CD4-positive, alpha-beta T cell treated with Interleukin-21 for 1 hour (primary cell): ENCODE measurements around the gene ATP10A.
"Not testable (repeated sequence)": the region's sequence is repeated elsewhere in the genome, so short reads cannot be mapped to it uniquely, and the experiment has no call there.

Source experiments
- DNase-seq: peaks from one replicate; pipeline ENCODE4 v3.0.0-alpha.2; 2020

ATP10A gene

GRCh38 chr15:25858952-25859760 lies 4.0 kb downstream of the ATP10A start:
- no peak for DNase-seq

- DNase-seq: not testable (repeated sequence)
Measured at GRCh38 chr15:25856059-25856458, 7.1 kb downstream of the ATP10A start.

GRCh38 chr15:25852661-25853524 lies 10.2 kb downstream of the ATP10A start:
- no peak for DNase-seq

- no peak for DNase-seq
Measured at GRCh38 chr15:25852027-25852426, 11.1 kb downstream of the ATP10A start.

- DNase-seq: peak; percentile 69
Measured at GRCh38 chr15:25850154-25851111, 12.7 kb downstream of the ATP10A start.

GRCh38 chr15:25849157-25849921 lies 13.8 kb downstream of the ATP10A start:
- DNase-seq: no peak

GRCh38 chr15:25848784-25849156 lies 14.4 kb downstream of the ATP10A start:
- DNase-seq: no peak

- no peak for DNase-seq
Measured at GRCh38 chr15:25848325-25848724, 14.8 kb downstream of the ATP10A start.

GRCh38 chr15:25847051-25847450 lies 16.1 kb downstream of the ATP10A start:
- no peak for DNase-seq

GRCh38 chr15:25846377-25846776 lies 16.8 kb downstream of the ATP10A start:
- DNase-seq: peak; percentile 65

GRCh38 chr15:25844981-25845680 lies 18.0 kb downstream of the ATP10A start:
- DNase-seq: no peak

GRCh38 chr15:25844542-25844941 lies 18.6 kb downstream of the ATP10A start:
- no peak for DNase-seq

GRCh38 chr15:25844076-25844475 lies 19.1 kb downstream of the ATP10A start:
- DNase-seq: no peak

- DNase-seq: no peak
Measured at GRCh38 chr15:25839638-25840156, 23.4 kb downstream of the ATP10A start.

- DNase-seq: no peak
Measured at GRCh38 chr15:25838871-25839195, 24.3 kb downstream of the ATP10A start.

GRCh38 chr15:25838191-25838870 lies 24.8 kb downstream of the ATP10A start:
- DNase-seq: no peak

- DNase-seq: no peak
Measured at GRCh38 chr15:25832158-25832557, 31.0 kb downstream of the ATP10A start.

GRCh38 chr15:25830844-25831451 lies 32.2 kb downstream of the ATP10A start:
- DNase-seq: no peak

GRCh38 chr15:25829073-25829472 lies 34.1 kb downstream of the ATP10A start:
- DNase-seq: no peak

- DNase-seq: no peak
Measured at GRCh38 chr15:25825207-25825606, 37.9 kb downstream of the ATP10A start.
